Activated T-helper 1 cell treated with Interleukin-2 at 50 U/mL for 16 hours (primary cell): ENCODE measurements around the gene LYL1.

Experiments
- DNase-seq: peaks from one replicate; pipeline ENCODE4 v3.0.0-alpha.2; 2020; ENCODE audit warnings: low read depth

The LYL1 gene

DNA sequence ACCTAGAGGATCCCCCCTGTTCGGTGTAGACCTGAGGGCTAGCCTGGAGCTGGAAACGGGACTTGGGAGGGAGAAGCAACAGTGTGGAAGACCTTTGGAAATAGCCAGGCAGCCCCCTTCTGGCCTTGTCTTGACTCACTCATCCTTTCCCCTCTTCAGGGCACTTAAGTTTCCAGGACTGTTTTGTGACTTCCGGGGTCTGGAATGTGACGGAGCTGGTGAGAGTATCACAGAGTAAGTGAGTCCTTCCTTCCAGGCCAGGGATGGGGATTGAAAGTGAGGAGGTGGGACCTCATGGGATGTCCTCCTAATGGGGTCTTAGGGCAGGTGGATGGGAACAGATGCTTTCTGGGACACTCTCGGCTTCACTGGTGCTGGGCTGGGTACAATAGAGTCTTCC is 29.4 kb downstream of the LYL1 start:
- DNase-seq: no peak

GRCh38 chr19:13072188-13072908 is 30.3 kb downstream of the LYL1 start:
- no peak for DNase-seq

DNA sequence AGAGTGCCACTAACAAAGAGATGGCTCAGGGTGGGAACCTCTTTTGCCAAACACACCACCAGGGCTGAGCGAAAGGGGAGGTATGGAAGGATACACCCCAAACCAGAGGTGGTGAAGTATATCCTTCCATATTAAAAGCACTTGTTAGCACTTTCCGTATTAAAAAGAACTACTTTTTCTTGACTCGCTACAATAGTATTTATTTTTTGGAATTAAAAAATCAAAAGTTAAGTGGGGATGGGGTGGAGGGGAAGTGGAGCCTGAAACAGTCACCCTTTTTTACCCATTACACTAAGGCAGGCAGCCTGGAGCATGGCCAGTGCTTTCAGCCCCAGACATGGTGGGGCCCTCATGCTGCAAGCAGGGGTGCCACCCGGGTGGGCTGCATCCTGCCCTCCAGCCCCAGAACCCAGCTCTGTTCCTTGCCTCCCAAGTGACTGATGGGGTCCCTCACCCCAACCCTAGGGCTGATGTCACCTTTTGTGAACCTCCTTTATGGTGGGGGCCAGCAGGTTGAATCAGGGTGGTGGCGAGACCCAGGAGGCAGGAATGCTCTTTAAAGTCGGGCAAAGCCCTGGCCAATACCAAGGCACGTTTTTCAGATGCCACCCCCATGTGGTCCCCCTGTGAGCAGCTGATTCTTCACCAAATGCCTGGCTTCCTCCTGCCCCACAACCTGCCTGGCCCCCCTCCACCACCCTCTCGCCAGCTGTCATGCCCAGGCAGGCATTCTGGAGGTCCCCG is 31.0 kb downstream of the LYL1 start:
- DNase-seq: no peak

- DNase-seq: no peak
Observed at GRCh38 chr19:13070425-13071140, 32.1 kb downstream of the LYL1 start.

DNA sequence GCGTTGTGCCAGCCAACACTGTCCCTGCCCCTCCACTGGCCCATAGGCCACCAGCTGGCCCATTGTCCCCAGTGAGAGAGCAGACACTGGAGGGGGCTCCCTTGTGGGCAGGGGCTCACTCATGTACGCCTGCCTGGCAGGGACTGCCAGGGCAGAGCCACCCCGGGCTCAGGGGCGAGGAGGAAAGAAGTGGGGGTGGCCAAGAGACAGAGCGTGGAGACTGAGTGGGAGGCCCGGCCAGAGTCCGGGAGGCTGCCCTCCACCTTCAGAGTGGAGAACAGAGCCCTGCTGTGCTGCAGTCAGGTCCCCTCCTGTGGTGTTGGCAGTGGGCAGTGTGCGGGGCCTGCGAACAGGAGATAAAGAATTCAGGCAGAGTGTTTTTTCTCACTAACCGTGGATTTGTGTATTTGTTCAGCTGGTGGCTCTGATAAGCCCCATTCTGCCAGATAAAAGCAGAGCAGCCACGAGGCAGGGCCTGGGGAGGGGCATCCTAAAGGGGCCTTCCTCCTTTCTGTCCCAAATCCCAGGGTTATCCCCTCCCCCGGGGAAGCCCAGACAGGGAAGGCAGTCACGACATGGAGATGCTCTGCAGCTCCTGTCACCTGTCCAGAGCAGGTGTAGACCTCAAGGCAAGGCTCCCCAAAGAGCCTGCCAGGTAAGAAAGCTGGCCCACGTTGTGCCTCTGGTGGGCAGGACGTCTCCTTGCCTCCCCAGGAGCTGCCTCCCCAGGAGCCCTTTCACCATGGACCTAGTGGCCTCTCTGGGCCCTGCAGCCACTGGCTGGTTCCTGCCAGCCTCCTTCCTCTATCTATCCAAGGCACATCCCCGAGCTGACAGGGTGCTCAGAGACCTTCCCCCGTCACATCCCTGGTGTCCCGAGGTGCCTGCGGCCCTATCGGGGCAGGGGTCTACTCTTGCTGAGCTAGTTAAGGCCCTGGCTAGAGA is 33.0 kb downstream of the LYL1 start:
- DNase-seq: no peak

- no peak for DNase-seq
Observed at GRCh38 chr19:13068085-13068846, 34.4 kb downstream of the LYL1 start.

- no peak for DNase-seq
Observed at GRCh38 chr19:13066933-13067807, 35.5 kb downstream of the LYL1 start.

GRCh38 chr19:13066226-13066625 is 36.4 kb downstream of the LYL1 start:
- DNase-seq: no peak

- DNase-seq: no peak
Observed at GRCh38 chr19:13064092-13064489, 38.6 kb downstream of the LYL1 start.

DNA sequence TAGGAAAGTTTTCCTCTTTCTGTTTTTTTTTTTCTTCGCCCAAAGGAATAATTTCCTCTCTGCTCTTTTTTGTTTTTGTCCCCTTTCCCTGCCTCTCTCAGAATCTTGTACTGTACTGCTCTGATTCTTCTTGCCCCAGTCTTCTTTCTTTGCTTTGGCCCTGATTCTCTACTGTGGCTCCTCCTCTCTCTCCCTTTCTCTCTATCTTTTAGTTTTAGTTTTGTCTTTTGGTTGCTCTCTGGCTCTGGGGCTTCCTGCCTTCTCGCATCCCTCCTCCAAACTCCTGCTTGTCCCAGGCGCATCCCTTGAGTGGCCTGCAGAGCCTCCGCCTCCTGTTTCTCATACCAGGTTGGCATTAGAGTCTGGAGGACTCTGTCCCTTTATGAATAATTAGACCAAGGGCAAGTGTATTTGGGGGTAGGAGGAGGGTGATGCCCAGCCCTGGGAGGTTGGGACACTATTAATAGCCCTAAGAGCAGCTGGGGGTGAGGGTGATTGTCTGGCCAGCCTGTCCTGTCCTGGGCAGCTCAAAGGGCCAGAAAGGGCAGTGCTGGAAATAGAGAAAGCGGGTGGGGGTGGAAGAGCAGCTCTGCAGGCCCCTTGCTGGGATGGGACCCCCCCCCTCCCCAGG is 39.1 kb downstream of the LYL1 start:
- no peak for DNase-seq

GRCh38 chr19:13062317-13062716 is 40.3 kb downstream of the LYL1 start:
- DNase-seq: no peak

- peak; percentile 57 for DNase-seq
Observed at GRCh38 chr19:13060964-13061927, 41.4 kb downstream of the LYL1 start.

DNA sequence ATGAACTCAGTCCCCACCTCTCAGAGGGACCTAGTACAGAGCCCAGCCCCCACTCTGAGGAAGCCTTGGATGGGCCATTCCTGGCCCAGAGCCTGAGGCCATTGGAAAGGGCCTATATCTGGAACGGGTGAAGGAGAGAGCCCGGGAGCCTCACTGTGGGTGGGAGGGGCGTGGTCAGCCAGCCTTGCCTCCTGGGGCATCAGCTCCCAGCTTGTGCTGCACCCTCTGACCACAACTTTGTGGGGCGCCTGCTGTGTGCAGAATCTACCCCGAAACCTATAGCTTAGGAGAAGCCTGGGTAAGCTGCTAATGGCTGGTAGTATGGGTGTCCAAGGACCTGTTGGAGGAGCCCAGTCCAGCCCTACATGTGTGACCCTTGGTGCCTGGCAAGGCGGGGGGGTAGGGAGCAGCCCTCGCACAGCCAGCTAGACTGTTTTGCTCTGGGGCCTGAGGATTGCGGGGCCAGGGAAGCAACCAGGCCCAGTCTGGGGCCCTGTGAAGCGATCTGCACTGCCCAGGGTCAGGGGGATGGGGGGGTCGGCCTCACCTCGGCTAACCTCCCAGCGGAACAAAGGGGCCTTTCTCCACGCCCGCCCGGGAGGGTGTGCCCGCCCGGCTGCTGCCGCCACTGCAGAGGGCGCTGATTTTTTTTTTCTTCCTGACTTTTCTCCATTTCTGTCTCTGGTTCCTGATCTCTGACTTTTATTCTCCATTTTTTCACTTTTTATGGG is 42.3 kb downstream of the LYL1 start:
- DNase-seq: no peak

GRCh38 chr19:13058951-13059660 is 43.6 kb downstream of the LYL1 start:
- DNase-seq: no peak

GRCh38 chr19:13057744-13058143 is 44.9 kb downstream of the LYL1 start:
- DNase-seq: no peak

- DNase-seq: no peak
Observed at GRCh38 chr19:13057147-13057572, 45.5 kb downstream of the LYL1 start.

DNA sequence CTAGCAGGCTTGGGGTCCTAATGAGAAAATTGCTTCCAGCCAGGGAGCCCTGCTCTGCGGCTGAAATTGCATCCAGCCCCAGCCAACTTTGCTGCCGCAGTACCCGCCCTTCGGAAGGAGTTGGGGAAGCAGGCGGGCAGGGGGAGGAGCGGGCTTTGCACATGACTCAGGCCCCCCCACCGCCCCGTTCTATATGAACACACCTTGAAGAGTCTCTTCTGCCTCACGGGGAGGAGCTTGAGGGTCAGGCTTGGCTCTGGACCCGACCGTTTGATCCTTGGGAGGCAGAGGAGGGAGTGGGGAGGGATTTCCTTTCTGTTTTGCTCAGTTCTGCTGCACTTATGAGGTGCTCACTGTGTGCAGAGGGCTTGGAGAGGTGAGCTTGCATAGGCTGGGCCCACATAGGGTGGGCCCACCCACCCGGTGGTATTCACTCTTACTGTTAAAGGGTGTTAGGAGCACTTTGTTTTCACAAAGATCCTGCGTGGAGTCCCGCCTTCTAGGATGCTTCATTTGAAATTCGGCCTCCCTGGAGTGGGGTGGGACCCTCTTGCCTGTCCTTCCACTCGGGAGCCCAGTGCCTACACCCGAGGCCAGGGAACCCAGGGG is 46.5 kb downstream of the LYL1 start:
- DNase-seq: no peak
